Kidney (tissue), 14 donors: ENCODE data around the gene BBS2. TPM values are rescaled to one million over a fixed set of nuclear protein-coding genes. Genes with fewer than 3 reads are reported as not detected.

Experiments used
- DNase-seq, 5 donors: peaks; one replicate each; pipeline ENCODE4 v3.0.0-alpha.2; 2013 to 2020
- FAIRE-seq: peaks from 2 replicates; lab custom pipeline; 2012; peaks lifted over from hg19 to GRCh38; lab: Jason Lieb, UNC
- H3K27ac ChIP-seq, 2 donors: one replicate each; pipeline ENCODE4 v1.7.0; 2013; ENCODE audit warnings: low read depth in 2 of 2, low read length in 2 of 2, inconsistent platforms in 1 of 2
- H3K27me3 ChIP-seq: one replicate; pipeline ENCODE4 v1.7.1; 2013; ENCODE audit warnings: low read length, inconsistent platforms; ENCODE audit not compliant: control insufficient read depth, insufficient read depth
- H3K36me3 ChIP-seq, 3 donors: one replicate each; pipeline versions ENCODE4 v1.7.0 to v1.7.1; 2013; ENCODE audit warnings: low read length in 3 of 3, control low read depth in 1 of 3, inconsistent platforms in 1 of 3; ENCODE audit not compliant: insufficient read depth in 3 of 3, control insufficient read depth in 2 of 3
- H3K4me1 ChIP-seq, 3 donors: one replicate each; pipeline versions ENCODE4 v1.7.0 to v1.7.1; 2013; ENCODE audit warnings: low read length in 3 of 3, inconsistent platforms in 1 of 3, low read depth in 1 of 3; ENCODE audit not compliant: control insufficient read depth in 2 of 3, insufficient read depth in 2 of 3
- H3K4me3 ChIP-seq, 3 donors: one replicate each; pipeline versions ENCODE4 v1.7.0 to v1.8.1; 2013; ENCODE audit warnings: low read length in 3 of 3, control low read depth in 1 of 3, inconsistent platforms in 1 of 3
- H3K9ac ChIP-seq, 3 donors: one replicate each; pipeline versions ENCODE4 v1.7.0 to v1.7.1; 2013; ENCODE audit warnings: low read length in 3 of 3, control low read depth in 1 of 3, inconsistent platforms in 1 of 3
- H3K9me3 ChIP-seq, 3 donors: one replicate each; pipeline versions ENCODE4 v1.7.0 to v1.7.1; 2013; ENCODE audit warnings: low read length in 3 of 3, control low read depth in 1 of 3, inconsistent platforms in 1 of 3; ENCODE audit not compliant: control insufficient read depth in 2 of 3, insufficient read depth in 1 of 3
- intact Hi-C: fragments of 100-400 bp; cut with DNase I; formaldehyde crosslinking; loops from one replicate; pipeline ENCODE4 v1.11.1; 2022
- polyA plus RNA-seq: library from polyadenylated mRNA; stranded (reverse); fragments of 350-450 nt; fragmentation: Illumina TruSeq; extraction: RNeasy Lipid Tissue Mini Kit (QIAGEN cat#74804); gene quantifications from one replicate; pipeline ENCODE4 v1.2.3, GENCODE V29; 2014; ENCODE audit warnings: low read depth, low replicate concordance; ENCODE audit not compliant: insufficient read depth
- total RNA-seq: library from RNA; stranded (reverse); fragmentation: NEBNext Ultra II Directional; extraction: Animal tissue kit (Norgen Biotek cat#: 25700); gene quantifications from one replicate; pipeline ENCODE4 v1.2.1, GENCODE V29; 2021
- TF ChIP-seq, protein P1 (sequence below): IDR thresholded peaks from 3 replicates; pipeline ENCODE4 v1.5.1; 2012; ENCODE audit warnings: mild to moderate bottlenecking, moderate library complexity, borderline replicate concordance; ENCODE audit not compliant: insufficient read depth; ENCODE audit errors: extremely low read depth
- donor health status: control.
- donor health status: control.
- donor health status: control.
- donor health status: control.
- donor health status: control.
- donor health status: DM: yes; HTN: yes; CAD: no.
- donor health status: Normal renal cell carcinoma (clear cell type).

The BBS2 gene
- total and polyA plus RNA-seq, 2 donors from 2014 or later = 46.5 to 64.2 TPM

DNA sequence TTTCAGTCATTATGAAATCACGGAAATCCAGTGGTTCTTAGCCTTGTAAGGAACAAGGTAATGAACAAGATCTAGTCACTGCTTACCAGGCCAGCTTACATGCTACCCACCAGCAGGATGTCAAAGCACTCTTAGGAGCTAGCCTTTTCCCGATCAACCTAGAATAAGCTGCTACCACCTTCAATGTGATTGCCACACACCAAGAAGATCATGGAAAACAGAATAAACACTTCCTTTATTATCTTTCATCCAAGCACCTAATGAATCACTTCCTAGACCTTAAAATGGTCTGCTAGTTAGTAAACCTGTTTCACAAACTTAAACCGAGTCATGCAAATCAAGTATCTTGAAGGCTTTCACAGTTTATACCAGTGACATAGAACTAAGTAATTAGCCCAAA is 5.0 kb downstream of the BBS2 start:
- H3K27ac ChIP-seq = no peak overlapping the region
- TF ChIP-seq, protein P1, sequence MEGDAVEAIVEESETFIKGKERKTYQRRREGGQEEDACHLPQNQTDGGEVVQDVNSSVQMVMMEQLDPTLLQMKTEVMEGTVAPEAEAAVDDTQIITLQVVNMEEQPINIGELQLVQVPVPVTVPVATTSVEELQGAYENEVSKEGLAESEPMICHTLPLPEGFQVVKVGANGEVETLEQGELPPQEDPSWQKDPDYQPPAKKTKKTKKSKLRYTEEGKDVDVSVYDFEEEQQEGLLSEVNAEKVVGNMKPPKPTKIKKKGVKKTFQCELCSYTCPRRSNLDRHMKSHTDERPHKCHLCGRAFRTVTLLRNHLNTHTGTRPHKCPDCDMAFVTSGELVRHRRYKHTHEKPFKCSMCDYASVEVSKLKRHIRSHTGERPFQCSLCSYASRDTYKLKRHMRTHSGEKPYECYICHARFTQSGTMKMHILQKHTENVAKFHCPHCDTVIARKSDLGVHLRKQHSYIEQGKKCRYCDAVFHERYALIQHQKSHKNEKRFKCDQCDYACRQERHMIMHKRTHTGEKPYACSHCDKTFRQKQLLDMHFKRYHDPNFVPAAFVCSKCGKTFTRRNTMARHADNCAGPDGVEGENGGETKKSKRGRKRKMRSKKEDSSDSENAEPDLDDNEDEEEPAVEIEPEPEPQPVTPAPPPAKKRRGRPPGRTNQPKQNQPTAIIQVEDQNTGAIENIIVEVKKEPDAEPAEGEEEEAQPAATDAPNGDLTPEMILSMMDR = no peak
- H3K4me1 ChIP-seq = peaks cover 0 to 16% (median 12%) of the 10 kb centered on the region in 3 donors
- H3K36me3 ChIP-seq = peaks cover 2 to 9% (median 6%) of the 10 kb centered on the region in 3 donors
- H3K9ac ChIP-seq = no peak overlapping the region
- no peak for DNase-seq
- FAIRE-seq = no peak
- no peaks in the 10 kb centered on the region for H3K27me3 ChIP-seq
- no peaks in the 10 kb centered on the region for H3K9me3 ChIP-seq
- H3K4me3 ChIP-seq = no peak overlapping the region
- intact Hi-C loops = no loop called here

DNA sequence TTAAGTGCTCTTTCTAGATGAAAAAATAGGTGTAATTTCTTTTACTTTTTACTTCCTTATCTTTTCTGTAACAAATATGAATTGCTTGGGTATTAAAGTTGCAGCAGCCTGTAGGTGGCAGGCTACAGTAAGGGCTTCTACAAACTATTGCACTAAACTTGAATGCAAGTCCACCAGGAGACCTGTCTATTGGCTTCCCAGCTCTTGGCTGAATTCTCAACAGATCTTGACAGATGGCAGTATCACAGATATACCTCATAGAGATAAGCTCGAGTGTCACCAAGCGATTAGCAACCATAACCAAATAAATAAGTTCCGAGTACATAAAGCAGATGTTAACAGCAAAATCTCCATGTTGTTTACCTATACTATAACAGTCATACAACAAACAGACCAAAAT is 5.9 kb downstream of the BBS2 start:
- no peak overlapping the region for H3K27ac ChIP-seq
- H3K36me3 ChIP-seq = peaks cover 2 to 16% (median 8%) of the 10 kb centered on the region in 3 donors
- no peaks in the 10 kb centered on the region for H3K27me3 ChIP-seq
- TF ChIP-seq, protein P1 = peak; percentile 61
- no peaks in the 10 kb centered on the region for H3K9me3 ChIP-seq
- no peak overlapping the region for H3K4me3 ChIP-seq
- no peak overlapping the region for H3K9ac ChIP-seq
- H3K4me1 ChIP-seq = peaks cover 0 to 16% (median 12%) of the 10 kb centered on the region in 3 donors
- DNase-seq (peak in 2 of 5 donors; percentile 31 to 51), FAIRE-seq (peak; percentile 27)
- intact Hi-C loops = no loop called here

DNA sequence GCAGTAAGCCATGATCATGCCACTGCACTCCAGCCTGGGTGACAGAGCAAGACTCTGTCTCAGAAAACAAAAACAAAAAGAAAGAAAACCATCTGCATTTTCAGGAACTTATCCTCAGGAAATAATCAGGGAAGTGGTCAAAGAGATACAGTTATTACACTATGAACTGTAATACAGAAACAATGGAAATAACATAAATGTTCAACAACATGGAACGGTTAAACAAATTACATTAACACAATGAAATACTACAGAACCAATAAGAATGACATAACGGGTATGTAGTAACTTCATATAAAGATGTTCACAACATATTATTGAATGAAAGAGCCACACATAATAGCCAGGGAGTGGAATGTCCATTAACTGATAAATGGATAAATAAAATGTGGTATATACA is 6.7 kb downstream of the BBS2 start:
- TF ChIP-seq, protein P1 = no peak
- peaks cover 0 to 13% (median 12%) of the 10 kb centered on the region in 3 donors for H3K4me1 ChIP-seq
- H3K9ac ChIP-seq = no peak overlapping the region
- H3K36me3 ChIP-seq = peaks cover 2 to 24% (median 12%) of the 10 kb centered on the region in 3 donors
- no peak for FAIRE-seq
- no peak for DNase-seq
- no peaks in the 10 kb centered on the region for H3K27me3 ChIP-seq
- H3K4me3 ChIP-seq = no peak overlapping the region
- intact Hi-C loops = no loop called here
- no peak overlapping the region for H3K27ac ChIP-seq
- H3K9me3 ChIP-seq = no peaks in the 10 kb centered on the region

DNA sequence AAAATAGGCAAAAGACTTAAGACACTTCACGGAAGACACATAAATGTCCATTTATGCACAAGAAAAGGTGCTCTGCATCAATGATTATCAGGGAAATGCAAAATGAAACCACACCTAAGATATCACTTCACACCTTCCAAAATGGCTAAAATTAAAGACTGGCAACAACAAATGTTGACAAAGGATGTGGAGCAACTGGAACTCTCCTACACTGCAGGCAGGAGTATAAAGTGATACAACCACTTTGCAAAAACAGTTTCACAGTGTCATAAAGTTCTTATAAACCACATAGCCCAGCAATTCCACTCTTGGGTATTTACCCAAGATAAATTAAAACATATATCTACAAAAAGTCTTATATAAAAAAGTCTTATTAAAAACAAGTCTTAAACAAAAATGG is 7.8 kb downstream of the BBS2 start:
- DNase-seq = no peak
- peaks cover 0 to 10% (median 4%) of the 10 kb centered on the region in 3 donors for H3K4me1 ChIP-seq
- H3K36me3 ChIP-seq = peaks cover 2 to 26% (median 14%) of the 10 kb centered on the region in 3 donors
- intact Hi-C loops = no loop called here
- H3K4me3 ChIP-seq = no peak overlapping the region
- TF ChIP-seq, protein P1 = no peak
- H3K9me3 ChIP-seq = no peaks in the 10 kb centered on the region
- no peak overlapping the region for H3K9ac ChIP-seq
- no peaks in the 10 kb centered on the region for H3K27me3 ChIP-seq
- no peak for FAIRE-seq
- no peak overlapping the region for H3K27ac ChIP-seq
